BE2C (cell line): ENCODE data around the gene CPNE8.

Experiments
- DNase-seq: peaks from one replicate; pipeline ENCODE4 v3.0.0-alpha.2; 2020
- H3K27me3 ChIP-seq: fragments of 250-450 bp; sonication (Bioruptor Pico); 2 replicates; pipeline ENCODE4 v1.5.1; 2020; ENCODE audit warnings: mild to moderate bottlenecking
- H3K36me3 ChIP-seq: fragments of 250-450 bp; sonication (Bioruptor Pico); 2 replicates; pipeline ENCODE4 v1.5.1; 2020; ENCODE audit warnings: mild to moderate bottlenecking
- H3K4me1 ChIP-seq: fragments of 250-450 bp; sonication (Bioruptor Pico); 2 replicates; pipeline ENCODE4 v1.5.1; 2020
- H3K4me3 ChIP-seq: 2 replicates; pipeline ENCODE4 v1.5.1; 2011; ENCODE audit warnings: low read depth, low read length
- H3K9me3 ChIP-seq: fragments of 250-450 bp; sonication (Bioruptor Pico); 2 replicates; pipeline ENCODE4 v1.5.1; 2020
- TF ChIP-seq, protein P1 (sequence below): IDR thresholded peaks from 2 replicates; pipeline ENCODE4 v1.5.1; 2012; ENCODE audit warnings: mild to moderate bottlenecking, low read depth, low read length

The CPNE8 gene

DNA sequence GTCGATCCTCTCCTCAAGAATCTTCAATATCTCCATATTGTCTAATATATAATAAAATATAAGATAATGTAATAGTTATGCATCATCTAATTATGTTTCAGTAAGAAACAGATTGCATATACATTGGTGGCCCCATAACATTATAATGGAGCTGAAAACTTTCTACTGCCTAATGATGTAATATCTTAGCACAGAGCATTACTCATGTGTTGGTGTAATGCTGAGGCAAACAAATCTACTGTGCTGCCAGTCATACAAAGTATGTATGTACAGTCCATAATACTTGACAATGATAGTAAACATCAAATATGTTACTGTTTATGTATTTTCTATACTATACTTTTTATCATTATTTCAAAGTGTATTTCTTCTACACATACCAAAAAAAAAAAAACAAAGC, 128.7 kb downstream of the CPNE8 start:
- Histone ChIP-seq H3K27me3 (no peaks in the 10 kb centered on the region), H3K36me3 (peaks cover 4% of the 10 kb centered on the region; the same call in 1 of the 2 replicates), H3K4me1 (no peaks in the 10 kb centered on the region), H3K4me3 (no peak overlapping the region), H3K9me3 (no peaks in the 10 kb centered on the region)
- no peak for DNase-seq
- TF ChIP-seq, protein P1, sequence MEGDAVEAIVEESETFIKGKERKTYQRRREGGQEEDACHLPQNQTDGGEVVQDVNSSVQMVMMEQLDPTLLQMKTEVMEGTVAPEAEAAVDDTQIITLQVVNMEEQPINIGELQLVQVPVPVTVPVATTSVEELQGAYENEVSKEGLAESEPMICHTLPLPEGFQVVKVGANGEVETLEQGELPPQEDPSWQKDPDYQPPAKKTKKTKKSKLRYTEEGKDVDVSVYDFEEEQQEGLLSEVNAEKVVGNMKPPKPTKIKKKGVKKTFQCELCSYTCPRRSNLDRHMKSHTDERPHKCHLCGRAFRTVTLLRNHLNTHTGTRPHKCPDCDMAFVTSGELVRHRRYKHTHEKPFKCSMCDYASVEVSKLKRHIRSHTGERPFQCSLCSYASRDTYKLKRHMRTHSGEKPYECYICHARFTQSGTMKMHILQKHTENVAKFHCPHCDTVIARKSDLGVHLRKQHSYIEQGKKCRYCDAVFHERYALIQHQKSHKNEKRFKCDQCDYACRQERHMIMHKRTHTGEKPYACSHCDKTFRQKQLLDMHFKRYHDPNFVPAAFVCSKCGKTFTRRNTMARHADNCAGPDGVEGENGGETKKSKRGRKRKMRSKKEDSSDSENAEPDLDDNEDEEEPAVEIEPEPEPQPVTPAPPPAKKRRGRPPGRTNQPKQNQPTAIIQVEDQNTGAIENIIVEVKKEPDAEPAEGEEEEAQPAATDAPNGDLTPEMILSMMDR, result no peak

DNA sequence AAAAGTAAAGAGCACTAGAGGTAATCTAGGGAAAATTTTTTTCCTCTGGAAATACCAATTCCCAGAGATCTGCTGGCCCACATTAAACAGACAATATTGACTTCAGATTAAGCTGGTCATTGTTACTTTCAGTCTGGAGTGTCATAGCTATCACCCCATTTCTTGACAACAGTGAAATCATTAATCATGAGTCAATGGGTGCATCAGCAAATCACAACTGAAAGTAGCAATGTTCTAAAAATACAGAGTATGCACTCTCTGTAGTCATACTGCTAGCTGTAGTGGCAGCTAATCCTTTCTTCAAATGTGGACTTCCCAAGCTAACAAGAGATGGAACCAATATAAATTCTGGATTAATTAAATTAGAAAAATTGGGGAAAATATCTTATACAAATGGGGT, 129.9 kb downstream of the CPNE8 start:
- H3K36me3 ChIP-seq, result peaks cover 4% of the 10 kb centered on the region; the same call in 1 of the 2 replicates
- H3K27me3 ChIP-seq, result no peaks in the 10 kb centered on the region
- H3K4me1 ChIP-seq, result no peaks in the 10 kb centered on the region
- DNase-seq, result no peak
- H3K9me3 ChIP-seq, result no peaks in the 10 kb centered on the region
- TF ChIP-seq, protein P1, result no peak
- H3K4me3 ChIP-seq, result no peak overlapping the region

- Histone ChIP-seq H3K27me3 (no peaks in the 10 kb centered on the region), H3K9me3 (no peaks in the 10 kb centered on the region), H3K36me3 (peaks cover 4% of the 10 kb centered on the region; the same call in 1 of the 2 replicates), H3K4me1 (no peaks in the 10 kb centered on the region), H3K4me3 (no peak overlapping the region)
- no peak for DNase-seq
- TF ChIP-seq, protein P1, result no peak
These were observed 133.0 kb downstream of the CPNE8 start for GRCh38 chr12:38772437-38772836.

DNA sequence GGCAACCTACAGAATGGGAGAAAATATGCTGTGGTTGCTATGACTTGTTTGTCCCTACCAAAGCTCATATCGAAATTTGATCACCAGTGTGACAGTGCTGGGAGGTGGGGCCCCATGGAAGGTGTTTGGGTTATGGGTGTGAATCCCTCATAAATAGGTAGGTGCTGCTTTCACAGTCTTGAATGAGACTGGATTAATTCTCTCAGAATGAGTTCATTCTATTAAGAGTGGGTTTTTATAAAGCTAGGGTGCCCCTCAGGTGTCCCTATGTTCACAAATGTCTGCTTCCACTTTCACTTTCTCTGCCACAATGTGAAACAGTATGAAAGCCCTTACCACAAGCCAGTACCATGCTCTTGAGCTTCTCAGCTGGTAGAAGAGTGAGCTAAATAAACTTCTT, 133.5 kb downstream of the CPNE8 start:
- H3K4me1 ChIP-seq, result no peaks in the 10 kb centered on the region
- H3K4me3 ChIP-seq, result no peak overlapping the region
- no peaks in the 10 kb centered on the region for H3K27me3 ChIP-seq
- TF ChIP-seq, protein P1, result no peak
- no peak for DNase-seq
- H3K36me3 ChIP-seq, result peaks cover 4% of the 10 kb centered on the region; the same call in 1 of the 2 replicates
- H3K9me3 ChIP-seq, result no peaks in the 10 kb centered on the region

- TF ChIP-seq, protein P1, result no peak
These were observed 143.6 kb downstream of the CPNE8 start for GRCh38 chr12:38761636-38762342.

DNA sequence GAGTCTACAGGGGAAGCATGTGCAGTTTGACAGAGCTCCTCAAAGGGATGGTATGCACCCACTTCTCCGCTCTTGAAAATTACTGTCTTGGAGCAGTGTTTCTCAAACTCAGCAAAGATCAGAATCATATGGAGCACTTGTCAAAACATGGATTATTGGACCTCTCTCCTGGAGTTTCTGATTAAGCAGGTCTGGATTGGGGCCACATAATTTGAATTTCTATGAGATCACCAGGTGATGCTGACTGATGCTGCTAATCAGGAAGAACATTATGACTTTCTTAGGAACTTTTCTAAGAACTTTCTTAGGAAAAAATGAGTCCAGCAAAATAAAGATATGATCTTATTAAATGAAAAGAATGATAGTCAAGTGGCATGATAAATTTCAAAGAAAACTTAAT, 144.3 kb downstream of the CPNE8 start:
- H3K27me3 ChIP-seq, result no peaks in the 10 kb centered on the region
- no peaks in the 10 kb centered on the region for H3K4me1 ChIP-seq
- no peaks in the 10 kb centered on the region for H3K9me3 ChIP-seq
- TF ChIP-seq, protein P1, result no peak
- no peak overlapping the region for H3K4me3 ChIP-seq
- no peak for DNase-seq
- peaks cover 31% of the 10 kb centered on the region for H3K36me3 ChIP-seq

More at GRCh38 chr12:38761636-38762342, 143.6 kb downstream of the CPNE8 start:
- H3K9me3 ChIP-seq, result no peaks in the 10 kb centered on the region
- no peak overlapping the region for H3K4me3 ChIP-seq
- no peak for DNase-seq
- H3K36me3 ChIP-seq, result peaks cover 34% of the 10 kb centered on the region
- no peaks in the 10 kb centered on the region for H3K4me1 ChIP-seq
- no peaks in the 10 kb centered on the region for H3K27me3 ChIP-seq
